Dendritic cell treated with granulocyte-macrophage colony-stimulating factor and Interleukin-4, amounts not matched to agents 40 ng/mL and 50 ng/mL, for 4 days (primary cell): ENCODE data around the gene SNX32.

Experiments used
- H3K27ac Mint-ChIP-seq: one replicate; pipeline ENCODE4 v1.8.0; 2022; ENCODE audit warnings: mild to moderate bottlenecking, mixed read lengths
- H3K27me3 Mint-ChIP-seq: one replicate; pipeline ENCODE4 v1.8.0; 2022; ENCODE audit warnings: mild to moderate bottlenecking, mixed read lengths
- H3K36me3 Mint-ChIP-seq: one replicate; pipeline ENCODE4 v1.8.0; 2022; ENCODE audit warnings: low read depth, mixed read lengths
- H3K4me1 Mint-ChIP-seq: one replicate; pipeline ENCODE4 v1.8.0; 2022; ENCODE audit warnings: low read depth, mixed read lengths
- H3K4me3 Mint-ChIP-seq: one replicate; pipeline ENCODE4 v1.8.0; 2022; ENCODE audit warnings: mild to moderate bottlenecking, moderate library complexity, mixed read lengths
- H3K9me3 Mint-ChIP-seq: one replicate; pipeline ENCODE4 v1.8.0; 2022; ENCODE audit warnings: mixed read lengths
- intact Hi-C: fragments of 100-400 bp; cut with micrococcal nuclease; formaldehyde crosslinking; loops from one replicate; pipeline ENCODE4 v1.15.0; 2022

The SNX32 gene

GRCh38 chr11:65853246-65853979, 19.6 kb downstream of the SNX32 start:
- H3K4me1 Mint-ChIP-seq = peaks cover 62% of the 10 kb centered on the region
- H3K36me3 Mint-ChIP-seq = peaks cover 77% of the 10 kb centered on the region
- no peaks in the 10 kb centered on the region for H3K9me3 Mint-ChIP-seq
- no peak overlapping the region for H3K4me3 Mint-ChIP-seq
- H3K27ac Mint-ChIP-seq = peak overlapping the region; percentile 70
- intact Hi-C loops = no loop called here
- H3K27me3 Mint-ChIP-seq = no peaks in the 10 kb centered on the region

GRCh38 chr11:65854161-65854592, 20.4 kb downstream of the SNX32 start:
- Mint-ChIP-seq H3K27me3 (no peaks in the 10 kb centered on the region), H3K36me3 (peaks cover 81% of the 10 kb centered on the region), H3K9me3 (no peaks in the 10 kb centered on the region), H3K27ac (peak overlapping the region; percentile 70), H3K4me1 (peaks cover 67% of the 10 kb centered on the region), H3K4me3 (peak overlapping the region; percentile 23)
- intact Hi-C loops = no loop called here

GRCh38 chr11:65854852-65855837, 21.4 kb downstream of the SNX32 start:
- Mint-ChIP-seq H3K36me3 (peaks cover 87% of the 10 kb centered on the region), H3K4me1 (peaks cover 65% of the 10 kb centered on the region), H3K27ac (peak overlapping the region; percentile 96)

GRCh38 chr11:65855927-65856363, 22.2 kb downstream of the SNX32 start:
- Mint-ChIP-seq H3K4me1 (peaks cover 67% of the 10 kb centered on the region), H3K9me3 (no peaks in the 10 kb centered on the region), H3K36me3 (peaks cover 89% of the 10 kb centered on the region), H3K4me3 (peak overlapping the region; percentile 98), H3K27ac (peak overlapping the region; percentile 96), H3K27me3 (no peaks in the 10 kb centered on the region)
- intact Hi-C loops = no loop called here

More at GRCh38 chr11:65854852-65855837, 21.4 kb downstream of the SNX32 start:
- no peaks in the 10 kb centered on the region for H3K27me3 Mint-ChIP-seq
- H3K9me3 Mint-ChIP-seq = no peaks in the 10 kb centered on the region
- intact Hi-C loops = no loop called here
- peak overlapping the region; percentile 34 for H3K4me3 Mint-ChIP-seq

- Mint-ChIP-seq H3K36me3 (peaks cover 89% of the 10 kb centered on the region), H3K4me1 (peaks cover 72% of the 10 kb centered on the region)
- intact Hi-C loops = no loop called here
Measured at GRCh38 chr11:65856689-65857499, 23.1 kb downstream of the SNX32 start.

GRCh38 chr11:65857500-65857852, 23.7 kb downstream of the SNX32 start:
- H3K4me3 Mint-ChIP-seq = peak overlapping the region; percentile 98
- H3K27me3 Mint-ChIP-seq = no peaks in the 10 kb centered on the region
- H3K9me3 Mint-ChIP-seq = no peaks in the 10 kb centered on the region
- intact Hi-C loops = no loop called here
- peak overlapping the region; percentile 96 for H3K27ac Mint-ChIP-seq
- peaks cover 89% of the 10 kb centered on the region for H3K36me3 Mint-ChIP-seq
- peaks cover 74% of the 10 kb centered on the region for H3K4me1 Mint-ChIP-seq

More at GRCh38 chr11:65856689-65857499, 23.1 kb downstream of the SNX32 start:
- Mint-ChIP-seq H3K27me3 (no peaks in the 10 kb centered on the region), H3K4me3 (peak overlapping the region; percentile 98), H3K27ac (peak overlapping the region; percentile 96), H3K9me3 (no peaks in the 10 kb centered on the region)

- H3K27ac Mint-ChIP-seq = peak within 1 kb of the TSS; percentile 96
- H3K36me3 Mint-ChIP-seq = peaks cover 89% of the 10 kb centered on the region
- no peaks in the 10 kb centered on the region for H3K27me3 Mint-ChIP-seq
- H3K9me3 Mint-ChIP-seq = no peaks in the 10 kb centered on the region
- intact Hi-C loops = loop anchor here (2.0 kb wide), 1 partner anchor 25 kb away; the partner anchor contains the start of gene SNX32
- H3K4me3 Mint-ChIP-seq = peak within 1 kb of the TSS; percentile 98
- peaks cover 79% of the 10 kb centered on the region for H3K4me1 Mint-ChIP-seq
Measured at GRCh38 chr11:65857853-65858680, 24.3 kb downstream of the SNX32 start, which contains the start of gene CFL1. Gene CFL1, minus strand, starts transcription at chr11:65858180. Its CDS starts 81 bp downstream, at chr11:65858099.

- H3K36me3 Mint-ChIP-seq = peaks cover 89% of the 10 kb centered on the region
- H3K9me3 Mint-ChIP-seq = no peaks in the 10 kb centered on the region
- H3K27me3 Mint-ChIP-seq = no peaks in the 10 kb centered on the region
- peak overlapping the region; percentile 96 for H3K27ac Mint-ChIP-seq
- peak overlapping the region; percentile 82 for H3K4me3 Mint-ChIP-seq
- intact Hi-C loops = loop anchor here (2.0 kb wide), 1 partner anchor 26 kb away; the partner anchor contains the start of gene SNX32
- H3K4me1 Mint-ChIP-seq = peaks cover 78% of the 10 kb centered on the region
Measured at GRCh38 chr11:65858681-65859087, 24.9 kb downstream of the SNX32 start.

GRCh38 chr11:65859095-65859811, 25.5 kb downstream of the SNX32 start:
- intact Hi-C loops = loop anchor here (2.0 kb wide), 1 partner anchor 26 kb away; the partner anchor contains the start of gene SNX32
- Mint-ChIP-seq H3K9me3 (no peaks in the 10 kb centered on the region), H3K4me1 (peaks cover 73% of the 10 kb centered on the region), H3K27me3 (no peaks in the 10 kb centered on the region), H3K4me3 (peak overlapping the region; percentile 82), H3K36me3 (peaks cover 89% of the 10 kb centered on the region), H3K27ac (peak overlapping the region; percentile 96)

- peaks cover 67% of the 10 kb centered on the region for H3K4me1 Mint-ChIP-seq
- H3K27ac Mint-ChIP-seq = peak overlapping the region; percentile 96
- intact Hi-C loops = loop anchor here (2.0 kb wide), 1 partner anchor 27 kb away; the partner anchor contains the start of gene SNX32
- H3K9me3 Mint-ChIP-seq = no peaks in the 10 kb centered on the region
- peaks cover 89% of the 10 kb centered on the region for H3K36me3 Mint-ChIP-seq
- H3K4me3 Mint-ChIP-seq = peak overlapping the region; percentile 82
- H3K27me3 Mint-ChIP-seq = no peaks in the 10 kb centered on the region
Measured at GRCh38 chr11:65859812-65860277, 26.1 kb downstream of the SNX32 start.

GRCh38 chr11:65860278-65861164, 26.8 kb downstream of the SNX32 start, which contains the start of gene MUS81:
Gene MUS81, plus strand, starts transcription at chr11:65860433. Its CDS starts 321 bp downstream, at chr11:65860754.
- Mint-ChIP-seq H3K9me3 (no peaks in the 10 kb centered on the region), H3K4me1 (peaks cover 67% of the 10 kb centered on the region), H3K36me3 (peaks cover 89% of the 10 kb centered on the region), H3K4me3 (peak within 1 kb of the TSS; percentile 82), H3K27ac (peak within 1 kb of the TSS; percentile 96), H3K27me3 (no peaks in the 10 kb centered on the region)
- intact Hi-C loops = no loop called here
